Bronchial epithelial cell (primary cell): ENCODE measurements around the gene PRSS8. TPM values are rescaled to one million over a fixed set of nuclear protein-coding genes. Genes with fewer than 3 reads are reported as not detected.
"Not testable (repeated sequence)": the region's sequence is repeated elsewhere in the genome, so short reads cannot be mapped to it uniquely, and the experiment has no call there.

Experiments
- DNase-seq: peaks from one replicate; pipeline ENCODE4 v3.0.0-alpha.2; 2010; ENCODE audit warnings: low read depth
- FAIRE-seq: peaks from 2 replicates; lab custom pipeline; 2011; peaks lifted over from hg19 to GRCh38; lab: Jason Lieb, UNC
- H3K27me3 ChIP-seq: 2 replicates; pipeline ENCODE4 v1.5.1; 2011; ENCODE audit warnings: low read length; ENCODE audit not compliant: control insufficient read depth, insufficient read depth
- H3K36me3 ChIP-seq: 2 replicates; pipeline ENCODE4 v1.5.1; 2011; ENCODE audit warnings: low read length; ENCODE audit not compliant: control insufficient read depth, insufficient read depth
- H3K4me3 ChIP-seq: 2 replicates; pipeline ENCODE4 v1.5.1; 2011; ENCODE audit warnings: mild to moderate bottlenecking, low read depth, low read length, control low read depth
- CTCF ChIP-seq: IDR thresholded peaks from 2 replicates; pipeline ENCODE4 v1.5.1; 2011; ENCODE audit warnings: mild to moderate bottlenecking, moderate library complexity, low read length, control low read depth, inconsistent platforms; ENCODE audit not compliant: insufficient read depth, severe bottlenecking
- total RNA-seq: library from RNA; depleted of rRNA; stranded (reverse); fragments of >200 nt; gene quantifications from 2 replicates; pipeline ENCODE4 v1.2.1, GENCODE V29; 2014

The PRSS8 gene
- total RNA-seq, 1 donor from 2014 or later, result 15.0 TPM

GRCh38 chr16:31157136-31157535 is 21.6 kb upstream of the PRSS8 start:
- H3K36me3 ChIP-seq, result no peaks in the 10 kb centered on the region
- TF ChIP-seq CTCF, result no peak
- DNase-seq (no peak), FAIRE-seq (no peak)
- no peak overlapping the region for H3K4me3 ChIP-seq
- no peaks in the 10 kb centered on the region for H3K27me3 ChIP-seq

GRCh38 chr16:31150976-31151375 is 15.4 kb upstream of the PRSS8 start:
- not testable (repeated sequence) for H3K36me3 ChIP-seq, H3K4me3 ChIP-seq, H3K27me3 ChIP-seq, FAIRE-seq, DNase-seq

GRCh38 chr16:31149894-31150890 is 14.7 kb upstream of the PRSS8 start, which contains the start of gene PRSS36:
Gene PRSS36, minus strand, starts transcription at chr16:31150066. Its CDS starts 31 bp downstream, at chr16:31150035.
- H3K36me3 ChIP-seq, result no peaks in the 10 kb centered on the region
- FAIRE-seq (no peak), DNase-seq (no peak)
- no peak within 1 kb of the TSS for H3K4me3 ChIP-seq
- no peaks in the 10 kb centered on the region for H3K27me3 ChIP-seq
- no peak for TF ChIP-seq CTCF

- DNase-seq (no peak), FAIRE-seq (no peak)
- TF ChIP-seq CTCF, result no peak
- Histone ChIP-seq H3K36me3 (no peaks in the 10 kb centered on the region), H3K4me3 (no peak overlapping the region), H3K27me3 (no peaks in the 10 kb centered on the region)
These were observed 13.8 kb upstream of the PRSS8 start for GRCh38 chr16:31149332-31149731.

GRCh38 chr16:31148896-31149295 is 13.4 kb upstream of the PRSS8 start:
- no peaks in the 10 kb centered on the region for H3K36me3 ChIP-seq
- no peak for FAIRE-seq
- H3K4me3 ChIP-seq, result no peak overlapping the region
- no peaks in the 10 kb centered on the region for H3K27me3 ChIP-seq
- DNase-seq, result no peak
- TF ChIP-seq CTCF, result no peak

GRCh38 chr16:31148281-31148728 is 12.8 kb upstream of the PRSS8 start:
- H3K4me3 ChIP-seq, result peak overlapping the region; percentile 3
- no peak for FAIRE-seq
- no peaks in the 10 kb centered on the region for H3K27me3 ChIP-seq
- no peaks in the 10 kb centered on the region for H3K36me3 ChIP-seq
- DNase-seq, result peak; percentile 44
- no peak for TF ChIP-seq CTCF
